H1 (cell line): Measurements from ENCODE around the gene LIMK2. TPM values are rescaled to one million over a fixed set of nuclear protein-coding genes. Genes with fewer than 3 reads are reported as not detected.

ENCODE experiments used
- CTCF ChIA-PET: fragments of 300-600 bp; sonication (Branson Sonifier 250); formaldehyde crosslinking; loops from one replicate; lab custom pipeline; 2021; ENCODE audit not compliant: partially characterized antibody; lab: Charles Lee
- POLR2A ChIA-PET: fragments of 300-600 bp; sonication (Branson Sonifier 250); formaldehyde crosslinking; loops from one replicate; lab custom pipeline; 2021; ENCODE audit warnings: inconsistent platforms; ENCODE audit not compliant: partially characterized antibody; lab: Charles Lee
- DNase-seq, 2 experiments: peaks; one replicate each; pipeline versions ENCODE4 v3.0.0 to v3.0.0-alpha.2; 2010 to 2022; ENCODE audit warnings: low spot score in 2 of 2, low read depth in 1 of 2, mixed read lengths in 1 of 2
- FAIRE-seq: peaks from 2 replicates; lab custom pipeline; 2011; peaks lifted over from hg19 to GRCh38; lab: Jason Lieb, UNC
- H2AFZ ChIP-seq: 2 replicates; pipeline ENCODE4 v1.8.1; 2012; ENCODE audit warnings: low read length, inconsistent platforms
- H2AK5ac ChIP-seq: 2 replicates; pipeline ENCODE4 v1.6.1; 2013; ENCODE audit warnings: low read depth, low read length
- H2BK120ac ChIP-seq: replicated peaks from 2 replicates; pipeline ENCODE3; 2013; ENCODE audit warnings: low read depth, low read length, inconsistent platforms
- H2BK12ac ChIP-seq: 2 replicates; pipeline ENCODE4 v1.6.1; 2013; ENCODE audit warnings: low read depth, low read length
- H2BK15ac ChIP-seq: 2 replicates; pipeline ENCODE4 v1.6.1; 2013; ENCODE audit warnings: low read length
- H2BK20ac ChIP-seq: 2 replicates; pipeline ENCODE4 v1.6.1; 2013; ENCODE audit warnings: low read length
- H2BK5ac ChIP-seq: 2 replicates; pipeline ENCODE4 v1.6.1; 2013; ENCODE audit warnings: low read depth, low read length
- H3K14ac ChIP-seq: 2 replicates; pipeline ENCODE4 v1.6.1; 2013; ENCODE audit warnings: inconsistent platforms; ENCODE audit not compliant: insufficient read length
- H3K18ac ChIP-seq: 2 replicates; pipeline ENCODE4 v1.6.1; 2013; ENCODE audit warnings: low read length; ENCODE audit errors: extremely low read depth
- H3K23ac ChIP-seq: 2 replicates; pipeline ENCODE4 v1.6.1; 2013; ENCODE audit warnings: inconsistent platforms; ENCODE audit not compliant: insufficient read length
- H3K23me2 ChIP-seq: 2 replicates; pipeline ENCODE4 v1.6.1; 2013; ENCODE audit warnings: low read depth, low read length
- H3K27ac ChIP-seq: 2 replicates; pipeline ENCODE4 v1.6.1; 2011; ENCODE audit warnings: low read depth, low read length, inconsistent platforms
- H3K27me3 ChIP-seq, 4 experiments: replicated peaks in 1 of 4; 1 replicate in 1 of 4; 2 replicates in 3 of 4; pipeline versions ENCODE4 v1.6.1 to v1.8.1; 2011 to 2013; ENCODE audit warnings: low read length in 3 of 4, mild to moderate bottlenecking in 3 of 4, inconsistent platforms in 2 of 4, mixed read lengths in 2 of 4, moderate library complexity in 1 of 4; ENCODE audit not compliant: control insufficient read depth in 3 of 4, insufficient read depth in 3 of 4; ENCODE audit errors: extremely low read depth in 1 of 4
- H3K36me3 ChIP-seq, 4 experiments: 2 replicates each; pipeline versions ENCODE4 v1.6.1 to v1.8.1; 2011 to 2013; ENCODE audit warnings: mild to moderate bottlenecking in 4 of 4, low read length in 3 of 4, moderate library complexity in 2 of 4, control low read depth in 1 of 4, inconsistent platforms in 1 of 4; ENCODE audit not compliant: insufficient read depth in 4 of 4, control insufficient read depth in 2 of 4
- H3K4ac ChIP-seq: replicated peaks from 2 replicates; pipeline ENCODE3; 2013; ENCODE audit warnings: low read length, low read depth, mixed read lengths, inconsistent platforms; ENCODE audit not compliant: insufficient read length
- H3K4me1 ChIP-seq, 4 experiments: replicated peaks in 1 of 4; 1 replicate in 1 of 4; 2 replicates in 3 of 4; pipeline versions ENCODE4 v1.6.1 to v1.8.1; 2011 to 2013; ENCODE audit warnings: low read length in 3 of 4, inconsistent platforms in 2 of 4, mixed read lengths in 1 of 4; ENCODE audit not compliant: insufficient read depth in 4 of 4, control insufficient read depth in 3 of 4
- H3K4me2 ChIP-seq, 2 experiments: 2 replicates each; pipeline versions ENCODE4 v1.6.1 to v1.8.1; 2011 to 2013; ENCODE audit warnings: low read depth in 2 of 2, low read length in 2 of 2, control low read depth in 1 of 2, inconsistent platforms in 1 of 2, mild to moderate bottlenecking in 1 of 2; ENCODE audit not compliant: insufficient read depth in 1 of 2
- H3K4me3 ChIP-seq, 4 experiments: fragments of 200-600, 300-600 bp in 1 of 4; sonication (generic), shearing (Covaris generic), sonication (Bioruptor Twin) in 1 of 4; 2 replicates each; pipeline versions ENCODE4 v1.5.1 to v1.8.1; 2011 to 2016; ENCODE audit warnings: low read length in 4 of 4, low read depth in 3 of 4, control low read depth in 2 of 4, inconsistent platforms in 2 of 4, mild to moderate bottlenecking in 2 of 4, mixed read lengths in 1 of 4, moderate library complexity in 1 of 4; ENCODE audit not compliant: insufficient read depth in 2 of 4; ENCODE audit errors: extremely low read depth in 1 of 4
- H3K56ac ChIP-seq: replicated peaks from 2 replicates; pipeline ENCODE3; 2013; ENCODE audit warnings: low read depth, mild to moderate bottlenecking, mixed read lengths, low read length, inconsistent platforms; ENCODE audit not compliant: insufficient read length
- H3K79me1 ChIP-seq: 2 replicates; pipeline ENCODE4 v1.6.1; 2013; ENCODE audit warnings: low read depth, low read length, control low read depth
- H3K79me2 ChIP-seq, 2 experiments: 2 replicates each; pipeline versions ENCODE4 v1.6.1 to v1.8.1; 2012 to 2013; ENCODE audit warnings: low read length in 2 of 2, mild to moderate bottlenecking in 2 of 2, inconsistent platforms in 1 of 2; ENCODE audit not compliant: insufficient read depth in 2 of 2, control insufficient read depth in 1 of 2
- H3K9ac ChIP-seq, 4 experiments: replicated peaks in 1 of 4; 1 replicate in 1 of 4; 2 replicates in 3 of 4; pipeline versions ENCODE4 v1.6.1 to v1.8.1; 2011 to 2013; ENCODE audit warnings: low read depth in 3 of 4, low read length in 3 of 4, control low read depth in 2 of 4, mild to moderate bottlenecking in 2 of 4, moderate library complexity in 2 of 4, inconsistent platforms in 1 of 4; ENCODE audit errors: extremely low read depth in 1 of 4
- H3K9me3 ChIP-seq, 2 experiments: 2 replicates each; pipeline versions ENCODE4 v1.6.1 to v1.8.1; 2012 to 2013; ENCODE audit warnings: mild to moderate bottlenecking in 2 of 2, moderate library complexity in 2 of 2, control low read depth in 1 of 2, inconsistent platforms in 1 of 2, low read depth in 1 of 2, low read length in 1 of 2, mixed read lengths in 1 of 2; ENCODE audit not compliant: insufficient read depth in 2 of 2
- H4K20me1 ChIP-seq, 2 experiments: replicated peaks in 1 of 2; 2 replicates each; pipeline versions ENCODE3 to v1.8.1; 2011 to 2013; ENCODE audit warnings: inconsistent platforms in 2 of 2, low read length in 2 of 2, mild to moderate bottlenecking in 1 of 2; ENCODE audit not compliant: insufficient read depth in 2 of 2, control insufficient read depth in 1 of 2
- H4K5ac ChIP-seq: 2 replicates; pipeline ENCODE4 v1.6.1; 2013; ENCODE audit warnings: low read length, low read depth, mixed read lengths, inconsistent platforms; ENCODE audit not compliant: insufficient read length
- H4K8ac ChIP-seq: 2 replicates; pipeline ENCODE4 v1.8.0; 2013; ENCODE audit warnings: mild to moderate bottlenecking, moderate library complexity, low read length, inconsistent platforms; ENCODE audit not compliant: insufficient read depth; ENCODE audit errors: extremely low read depth
- H4K91ac ChIP-seq: replicated peaks from 2 replicates; pipeline ENCODE3; 2013; ENCODE audit warnings: low read length, mixed read lengths, inconsistent platforms; ENCODE audit not compliant: insufficient read length
- BRCA1 ChIP-seq: IDR thresholded peaks from 2 replicates; pipeline ENCODE4 v1.6.1; 2012; ENCODE audit warnings: low read depth, low read length, improper control_type of control experiment
- JUN ChIP-seq: IDR thresholded peaks from 2 replicates; pipeline ENCODE4 v1.6.1; 2011; ENCODE audit warnings: low read depth, mild to moderate bottlenecking, improper control_type of control experiment, low read length
- JUND ChIP-seq: IDR thresholded peaks from 2 replicates; pipeline ENCODE4 v1.6.1; 2011; ENCODE audit warnings: mild to moderate bottlenecking, improper control_type of control experiment, low read length
- RXRA ChIP-seq: IDR thresholded peaks from 2 replicates; pipeline ENCODE4 v1.6.1; 2011; ENCODE audit warnings: low read depth, mild to moderate bottlenecking, low read length, moderate library complexity; ENCODE audit not compliant: insufficient read depth
- SP1 ChIP-seq: IDR thresholded peaks from 2 replicates; pipeline ENCODE4 v1.6.1; 2011; ENCODE audit warnings: low read depth, low read length
- TEAD4 ChIP-seq: IDR thresholded peaks from 2 replicates; pipeline ENCODE4 v1.6.1; 2012; ENCODE audit warnings: low read depth, low read length, inconsistent platforms, mixed read lengths
- WGBS, 2 experiments: shearing (Covaris generic) in 1 of 2; methylation state at CpG; one replicate each; pipeline versions ENCODE4 v1.1.6 to v1.1.7; 2013 to 2015; ENCODE audit warnings: low lambda C conversion rate in 2 of 2, mixed read lengths in 2 of 2, inconsistent platforms in 1 of 2, low coverage in 1 of 2, missing lambda C conversion rate in 1 of 2; ENCODE audit not compliant: insufficient replicate concordance in 2 of 2, insufficient coverage in 1 of 2, insufficient read length in 1 of 2; ENCODE audit errors: extremely low coverage in 1 of 2, missing lambda C conversion rate in 1 of 2; 5-methylcytosine and 5-hydroxymethylcytosine counted together
- polyA plus RNA-seq, 7 experiments: library from polyadenylated mRNA; depleted of rRNA in 3 of 7; stranded (reverse) in 5 of 7; unstranded in 2 of 7; fragments of >200 nt in 5 of 7; fragments of 200-250 nt in 2 of 7; gene quantifications; 1 replicate in 5 of 7; 2 replicates in 1 of 7; 4 replicates in 1 of 7; pipeline versions ENCODE4 v1.2.1 to v1.2.3, GENCODE V29; 2011 to 2013; ENCODE audit warnings: missing spikeins in 2 of 7, mixed read lengths in 2 of 7
- total RNA-seq: library from RNA; stranded (reverse); fragmentation: NEBNext Ultra II Directional; extraction: Animal tissue kit (Norgen Biotek cat#: 25700); gene quantifications from 2 replicates; pipeline ENCODE4 v1.2.1, GENCODE V29; 2021

LIMK2 gene
- total and polyA plus RNA-seq, 2 of the 8 experiments (the other 6 are each of a cell fraction or from before 2014, with no cell fraction given), result 13.2 to 37.6 TPM

- Histone ChIP-seq H4K5ac (no peak overlapping the region), H3K79me1 (0 out of 2 replicates have a peak, but pooled peaks cover 2% of the 10 kb centered on the region), H2BK5ac (no peak overlapping the region), H3K14ac (no peak overlapping the region), H4K8ac (no peak overlapping the region), H4K91ac (no peak overlapping the region), H2BK15ac (no peak overlapping the region), H3K56ac (no peak overlapping the region), H3K23me2 (no peaks in the 10 kb centered on the region), H2BK12ac (no peak overlapping the region), H3K4ac (no peak overlapping the region), H3K4me3 (no peak overlapping the region), H3K79me2 (0 out of 4 replicates have a peak, but pooled peaks cover 0 to under 1% of the 10 kb centered on the region in 2 experiments), H3K4me1 (peaks cover 8 to 21% (median 14%) of the 10 kb centered on the region in 4 experiments), H3K36me3 (no peaks in the 10 kb centered on the region), H2BK20ac (no peak overlapping the region), H3K4me2 (peak overlapping the region in 1 of 2 experiments; percentile 22; a peak in 1 of 4 replicates), H3K23ac (no peak overlapping the region), H2AK5ac (no peak overlapping the region), H4K20me1 (peaks cover 3 to 6% of the 10 kb centered on the region in 2 experiments), H3K27me3 (no peaks in the 10 kb centered on the region), H3K27ac (no peak overlapping the region; the same call in 1 of the 2 replicates), H3K18ac (no peak overlapping the region), H3K9ac (peak overlapping the region in 2 of 4 experiments; percentile 2 to 13; a peak in 1 of 7 replicates), H3K9me3 (no peaks in the 10 kb centered on the region), H2BK120ac (no peak overlapping the region), H2AFZ (no peak overlapping the region)
- WGBS, 2 experiments, result 58% methylated on average over 9 of the region's 9 CpGs; no CpG with 5 or more reads in 1 of the 2 experiments
- peak; percentile 91 for TF ChIP-seq JUND
- no peak for TF ChIP-seq RXRA
- no peak for TF ChIP-seq BRCA1
- TF ChIP-seq TEAD4, result peak; percentile 59; the same call in 1 of the 2 replicates
- TF ChIP-seq SP1, result no peak
- 0 out of 2 replicates have a peak, but pooled peaks have one; percentile 43 for TF ChIP-seq JUN
- DNase-seq, result peak in 1 of 2 experiments; percentile 59
- ChIA-PET CTCF (interaction anchor here (1.2 to 4.3 kb wide), 13 partner anchors 11 to 48 kb away, joined by 3 to 28 read pairs (median 5); partner anchors contain the start of genes LIMK2 and PIK3IP1), POLR2A (interaction anchor here (0.5 to 2.9 kb wide), 10 partner anchors 9 to 607 kb away, joined by 3 to 7 read pairs (median 4); no protein-coding TSS in a partner anchor)
- no peak for FAIRE-seq
Observed at GRCh38 chr22:31244046-31244942, 32.2 kb downstream of the LIMK2 start.
